Gastroesophageal sphincter (tissue), 4 donors: ENCODE results near the gene NAPG. TPM values are rescaled to one million over a fixed set of nuclear protein-coding genes. Genes with fewer than 3 reads are reported as not detected.

ENCODE experiments used
- ATAC-seq: fragments of 150-250 bp; one replicate; pipeline ENCODE4 v1.9.1; 2016; ENCODE audit warnings: mild to moderate bottlenecking, moderate library complexity
- H3K27ac ChIP-seq, 4 donors: fragments of 200-600 bp; sonication (generic) in 3 of 4; 1 replicate in 3 of 4; 2 replicates in 1 of 4; pipeline ENCODE4 v1.5.1; 2016 to 2019
- H3K27me3 ChIP-seq: fragments of 200-600 bp; sonication (generic); one replicate; pipeline ENCODE4 v1.5.1; 2019
- H3K36me3 ChIP-seq, 2 donors: fragments of 200-600 bp; sonication (generic); one replicate each; pipeline ENCODE4 v1.5.1; 2019; ENCODE audit warnings: control low read depth in 1 of 2
- H3K4me1 ChIP-seq, 3 donors: fragments of 200-600 bp; sonication (generic); 1 replicate in 2 of 3; 2 replicates in 1 of 3; pipeline ENCODE4 v1.5.1; 2016 to 2019; ENCODE audit warnings: control low read depth in 2 of 3
- H3K4me3 ChIP-seq, 2 donors: fragments of 200-600 bp; sonication (generic); one replicate each; pipeline ENCODE4 v1.5.1; 2019; ENCODE audit warnings: mild to moderate bottlenecking in 1 of 2, moderate library complexity in 1 of 2
- H3K9me3 ChIP-seq, 3 donors: fragments of 200-600 bp; sonication (generic); one replicate each; pipeline ENCODE4 v1.5.1; 2017 to 2019; ENCODE audit warnings: control low read depth in 2 of 3
- EP300 ChIP-seq: sonication (generic); formaldehyde crosslinking; IDR thresholded peaks from one replicate; pipeline ENCODE4 v1.6.1; 2017; ENCODE audit warnings: antibody characterized with exemption, mild to moderate bottlenecking
- POLR2A ChIP-seq, 2 donors: fragments of 450-650 bp; IDR thresholded peaks; one replicate each; pipeline ENCODE4 v1.6.1; 2017; ENCODE audit warnings: antibody characterized with exemption in 2 of 2, mild to moderate bottlenecking in 2 of 2, moderate library complexity in 1 of 2
- POLR2AphosphoS5 ChIP-seq: sonication (generic); formaldehyde crosslinking; IDR thresholded peaks from one replicate; pipeline ENCODE4 v1.6.1; 2017; ENCODE audit warnings: antibody characterized with exemption
- WGBS, 2 donors: methylation state at CpG; one replicate each; pipeline ENCODE4 v1.1.5; 2018; ENCODE audit warnings: low coverage in 1 of 2; 5-methylcytosine and 5-hydroxymethylcytosine counted together
- total RNA-seq, 4 donors: library from RNA; depleted of rRNA; stranded (reverse); fragments of >200 nt; gene quantifications; one replicate each; pipeline ENCODE4 v1.1.0, GENCODE V29; 2016
- TF ChIP-seq, protein P1 (sequence below), 4 experiments: fragments of 200-600 bp in 2 of 4; fragments of 450-650 bp in 2 of 4; sonication (generic) in 1 of 4; IDR thresholded peaks; one replicate each; pipeline ENCODE4 v1.5.1; 2017 to 2019; ENCODE audit warnings: antibody characterized with exemption in 4 of 4, mild to moderate bottlenecking in 2 of 4, moderate library complexity in 2 of 4

Gene NAPG
- total RNA-seq, 4 donors from 2014 or later, result 39.2 to 57.5 (median 45.0) TPM

DNA sequence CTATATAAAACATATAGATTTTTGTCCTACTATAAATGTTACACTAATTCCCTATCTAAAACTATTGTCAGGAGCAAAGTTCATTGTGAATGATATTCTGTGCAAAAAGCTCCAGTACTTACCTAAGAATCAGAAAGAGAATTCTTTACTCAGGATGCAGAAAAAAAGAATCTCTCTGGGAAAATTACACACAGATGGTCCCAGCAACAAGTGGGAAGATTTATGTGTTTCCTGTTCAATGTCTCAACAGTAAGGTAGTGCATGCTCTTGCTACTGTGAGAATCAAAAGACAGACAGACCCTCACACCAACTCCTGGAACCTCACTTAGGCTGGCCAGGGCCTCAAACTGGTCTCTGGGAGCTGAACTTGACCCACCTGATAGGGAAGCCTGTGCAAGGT is 11.2 kb upstream of the NAPG start:
- Histone ChIP-seq H3K4me3 (no peak overlapping the region), H3K9me3 (no peaks in the 10 kb centered on the region), H3K4me1 (peaks cover 0 to 53% (median 16%) of the 10 kb centered on the region in 3 donors), H3K27ac (peak overlapping the region in 1 of 4 donors; percentile 59), H3K36me3 (no peaks in the 10 kb centered on the region), H3K27me3 (no peaks in the 10 kb centered on the region)
- no peak for TF ChIP-seq POLR2A (IDR thresholded peaks at IDR 0.05)
- no peak for TF ChIP-seq EP300
- TF ChIP-seq POLR2AphosphoS5, result no peak
- TF ChIP-seq, protein P1, sequence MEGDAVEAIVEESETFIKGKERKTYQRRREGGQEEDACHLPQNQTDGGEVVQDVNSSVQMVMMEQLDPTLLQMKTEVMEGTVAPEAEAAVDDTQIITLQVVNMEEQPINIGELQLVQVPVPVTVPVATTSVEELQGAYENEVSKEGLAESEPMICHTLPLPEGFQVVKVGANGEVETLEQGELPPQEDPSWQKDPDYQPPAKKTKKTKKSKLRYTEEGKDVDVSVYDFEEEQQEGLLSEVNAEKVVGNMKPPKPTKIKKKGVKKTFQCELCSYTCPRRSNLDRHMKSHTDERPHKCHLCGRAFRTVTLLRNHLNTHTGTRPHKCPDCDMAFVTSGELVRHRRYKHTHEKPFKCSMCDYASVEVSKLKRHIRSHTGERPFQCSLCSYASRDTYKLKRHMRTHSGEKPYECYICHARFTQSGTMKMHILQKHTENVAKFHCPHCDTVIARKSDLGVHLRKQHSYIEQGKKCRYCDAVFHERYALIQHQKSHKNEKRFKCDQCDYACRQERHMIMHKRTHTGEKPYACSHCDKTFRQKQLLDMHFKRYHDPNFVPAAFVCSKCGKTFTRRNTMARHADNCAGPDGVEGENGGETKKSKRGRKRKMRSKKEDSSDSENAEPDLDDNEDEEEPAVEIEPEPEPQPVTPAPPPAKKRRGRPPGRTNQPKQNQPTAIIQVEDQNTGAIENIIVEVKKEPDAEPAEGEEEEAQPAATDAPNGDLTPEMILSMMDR (IDR thresholded peaks at IDR 0.05), result no peak
- ATAC-seq, result no peak

DNA sequence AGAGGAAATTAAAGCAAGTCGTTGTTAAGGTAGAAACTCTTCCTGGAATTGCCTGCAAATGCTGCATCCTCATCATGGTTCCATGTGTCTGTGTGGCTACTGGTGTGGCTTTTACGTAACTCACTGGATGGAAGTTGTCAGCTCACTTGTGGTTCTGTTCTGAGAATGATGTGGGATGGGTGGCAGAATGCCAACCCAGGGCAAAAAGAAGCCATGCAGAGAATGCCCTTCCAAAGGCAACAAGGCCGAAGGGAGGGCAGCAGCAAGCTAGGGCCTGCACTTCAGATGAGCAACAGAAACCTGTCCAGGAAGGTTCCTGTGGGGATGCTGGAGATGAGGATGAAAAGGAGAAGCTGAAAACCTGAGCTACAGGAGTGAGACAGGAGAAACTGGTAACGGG is 10.4 kb upstream of the NAPG start:
- H3K27ac ChIP-seq, result peak overlapping the region in 2 of 4 donors; percentile 27 to 59
- H3K9me3 ChIP-seq, result no peaks in the 10 kb centered on the region
- no peak overlapping the region for H3K4me3 ChIP-seq
- TF ChIP-seq POLR2A (IDR thresholded peaks at IDR 0.05), result no peak
- TF ChIP-seq, protein P1 (IDR thresholded peaks at IDR 0.05), result no peak
- TF ChIP-seq EP300, result no peak
- TF ChIP-seq POLR2AphosphoS5, result no peak
- H3K4me1 ChIP-seq, result peaks cover 0 to 62% (median 19%) of the 10 kb centered on the region in 3 donors
- no peaks in the 10 kb centered on the region for H3K36me3 ChIP-seq
- no peaks in the 10 kb centered on the region for H3K27me3 ChIP-seq
- no peak for ATAC-seq
- 53 to 67% methylated on average over 2 to 3 of the region's 4 CpGs for whole genome bisulfite sequencing, 2 donors

DNA sequence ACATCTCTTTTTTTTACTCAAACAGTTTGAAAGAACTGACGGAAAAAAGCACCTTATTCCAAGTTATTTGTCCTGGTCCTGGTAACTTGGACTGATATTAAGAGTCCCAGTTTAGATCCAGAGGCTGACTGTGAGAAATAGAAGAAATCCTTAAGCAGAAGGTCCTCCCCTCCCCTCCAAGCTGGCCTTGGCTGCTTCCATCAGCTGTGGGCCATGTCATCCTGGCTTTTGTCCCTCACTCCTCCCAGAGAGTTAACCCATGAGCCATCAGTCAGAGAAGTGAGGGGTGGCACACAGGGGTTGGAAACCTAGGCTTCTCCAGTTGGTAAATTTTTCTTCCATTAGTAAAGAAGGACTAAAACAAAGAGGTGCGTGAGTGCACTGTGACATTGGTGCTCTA is 9.7 kb upstream of the NAPG start:
- WGBS, 2 donors, result 57% methylated on average over 1 of the region's 2 CpGs; no CpG with 5 or more reads in 1 of the 2 donors
- no peaks in the 10 kb centered on the region for H3K9me3 ChIP-seq
- H3K4me1 ChIP-seq, result peaks cover 0 to 62% (median 19%) of the 10 kb centered on the region in 3 donors
- H3K36me3 ChIP-seq, result no peaks in the 10 kb centered on the region
- H3K4me3 ChIP-seq, result no peak overlapping the region
- H3K27ac ChIP-seq, result peak overlapping the region in 2 of 4 donors; percentile 27 to 59
- ATAC-seq, result no peak
- TF ChIP-seq, protein P1 (IDR thresholded peaks at IDR 0.05), result no peak
- no peak for TF ChIP-seq POLR2A (IDR thresholded peaks at IDR 0.05)
- TF ChIP-seq EP300, result no peak
- TF ChIP-seq POLR2AphosphoS5, result no peak
- no peaks in the 10 kb centered on the region for H3K27me3 ChIP-seq

DNA sequence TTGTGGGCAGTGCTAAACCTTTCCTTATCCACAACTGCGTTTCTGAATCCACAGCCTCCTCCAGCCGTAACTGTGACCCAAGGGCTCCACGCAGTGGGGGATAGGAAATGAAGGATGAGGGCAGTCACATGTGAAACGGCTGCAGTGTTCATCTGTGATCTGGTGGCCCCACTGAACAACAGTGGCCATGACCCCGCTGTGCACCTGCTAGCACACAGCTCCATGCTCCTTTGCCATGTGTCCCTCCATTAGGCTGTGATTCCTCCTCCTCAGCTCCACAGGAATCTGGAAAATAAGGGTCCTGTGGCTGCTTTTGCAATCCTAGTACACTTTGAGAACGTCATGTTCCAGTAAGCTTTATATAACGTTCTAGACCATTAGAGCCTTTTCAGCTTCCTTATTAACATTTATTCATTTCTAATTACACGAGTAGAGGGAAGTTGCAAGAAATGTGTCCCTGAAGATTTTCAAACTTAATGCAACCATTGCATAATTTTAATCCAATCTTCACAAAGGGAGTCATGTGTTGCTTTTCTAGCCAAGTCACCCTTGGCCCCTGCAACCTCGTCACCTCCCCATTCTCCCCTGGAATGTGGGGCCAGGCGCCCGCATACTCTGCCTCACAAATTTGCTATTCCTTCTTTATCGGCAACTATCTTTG is 7.1 kb upstream of the NAPG start:
- Histone ChIP-seq H3K27me3 (no peaks in the 10 kb centered on the region), H3K27ac (peak overlapping the region in 3 of 4 donors; percentile 37 to 62 (median 47)), H3K4me1 (peaks cover 0 to 52% (median 19%) of the 10 kb centered on the region in 3 donors), H3K4me3 (no peak overlapping the region), H3K36me3 (no peaks in the 10 kb centered on the region), H3K9me3 (no peaks in the 10 kb centered on the region)
- peak; percentile 41 for ATAC-seq
- 48 to 59% methylated on average over 7 to 10 of the region's 12 CpGs for WGBS, 2 donors
- TF ChIP-seq POLR2A (IDR thresholded peaks at IDR 0.05) (no peak), POLR2AphosphoS5 (peak; percentile 83), EP300 (no peak)
- TF ChIP-seq, protein P1 (IDR thresholded peaks at IDR 0.05), result peak in 3 of 4 experiments; percentile 28 to 45 (median 44)

DNA sequence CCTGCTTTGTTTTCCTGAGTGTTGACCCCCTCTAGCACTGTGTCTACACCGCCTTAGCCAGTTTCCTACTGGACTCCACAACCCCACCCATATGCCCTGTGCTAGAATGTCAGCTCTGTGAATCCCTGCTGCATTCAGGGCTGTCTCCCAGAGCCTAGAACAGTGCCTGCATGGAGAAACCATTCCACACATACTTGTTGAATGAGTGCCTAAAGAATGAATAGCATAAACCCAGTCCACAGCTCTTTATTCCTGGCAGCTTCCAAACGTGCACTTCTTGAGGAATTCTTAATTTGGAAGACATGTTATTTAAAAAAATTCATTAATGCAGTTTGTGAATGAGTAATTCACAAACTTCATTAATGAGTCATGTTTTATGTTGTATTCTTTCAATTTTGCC is 6.5 kb upstream of the NAPG start:
- Histone ChIP-seq H3K4me3 (no peak overlapping the region), H3K36me3 (no peaks in the 10 kb centered on the region), H3K9me3 (no peaks in the 10 kb centered on the region), H3K27me3 (no peaks in the 10 kb centered on the region), H3K27ac (peak overlapping the region in 3 of 4 donors; percentile 37 to 62 (median 47)), H3K4me1 (peaks cover 0 to 46% (median 19%) of the 10 kb centered on the region in 3 donors)
- peak; percentile 8 for ATAC-seq
- TF ChIP-seq EP300, result no peak
- TF ChIP-seq, protein P1 (IDR thresholded peaks at IDR 0.05), result no peak
- WGBS, 2 donors, result 0 to 31% methylated on average over 1 to 2 of the region's 2 CpGs
